ENCODE measurements around the gene EME2. TPM values are rescaled to one million over a fixed set of nuclear protein-coding genes. Genes with fewer than 3 reads are reported as not detected.

Gene EME2
- total RNA-seq, 1 experiment from 2014 or later = 36.3 TPM

GRCh38 chr16:1781254-1781653, 8.6 kb downstream of the EME2 start (continued):
- no peak for TF ChIP-seq CTCF (IDR thresholded peaks at IDR 0.05 in 2 of 3, conservative IDR thresholded peaks at IDR 0.05 in 1 of 3; ENCODE audit: borderline replicate concordance in 1 of 3, insufficient read depth in 1 of 3, low read depth in 2 of 3, low read length in 2 of 3)

GRCh38 chr16:1781758-1782407, 9.3 kb downstream of the EME2 start:
- peaks cover 0 to 5% of the 10 kb centered on the region in 2 experiments; a peak in 2 of 4 replicates for H3K36me3 ChIP-seq (ENCODE audit: control insufficient read depth in 1 of 2, insufficient read depth in 2 of 2, low read length in 2 of 2)
- H3K9me2 ChIP-seq (ENCODE audit: insufficient read depth) = no peaks in the 10 kb centered on the region
- H3K27ac ChIP-seq (ENCODE audit: low read depth, low read length) = peak overlapping the region; percentile 78
- peaks cover 45% of the 10 kb centered on the region for H3K79me2 ChIP-seq (ENCODE audit: insufficient read depth, low read length)
- CTCF ChIA-PET = interaction anchor here (1.0 to 1.2 kb wide), 5 partner anchors 8 to 150 kb away, joined by 3 to 13 read pairs (median 5); partner anchors contain the start of genes EME2, MAPK8IP3 and MRPS34
- RAD21 ChIA-PET (ENCODE audit: low non-redundant PET in 1 of 2, low total read pairs in 2 of 2, uncharacterized antibody in 2 of 2, unreplicated experiment in 2 of 2) = no interaction called here
- H4K20me1 ChIP-seq (ENCODE audit: insufficient read depth) = no peaks in the 10 kb centered on the region
- POLR2A ChIA-PET = interaction anchor here (1.1 to 1.4 kb wide), 5 partner anchors 10 to 374 kb away, joined by 4 to 23 read pairs (median 6); partner anchors contain the start of genes EME2, FAHD1, HAGH and MRPS34
- peak overlapping the region; percentile 79 to 88 for H3K4me3 ChIP-seq (replicated peaks in 1 of 2; ENCODE audit: low read depth in 1 of 2, low read length in 2 of 2)
- TF ChIP-seq ZFX (IDR thresholded peaks at IDR 0.05) = peak; percentile 51; the same call in 1 of the 2 replicates
- TF ChIP-seq POLR2AphosphoS5 (IDR thresholded peaks at IDR 0.05; ENCODE audit: low read depth, low read length) = peak; percentile 28; the same call in 1 of the 2 replicates
- no peak for TF ChIP-seq ATF3 (IDR thresholded peaks at IDR 0.05)
- peaks cover 0 to 22% of the 10 kb centered on the region in 2 experiments; a peak in 3 of 4 replicates for H3K4me1 ChIP-seq (ENCODE audit: control insufficient read depth in 1 of 2, insufficient read depth in 2 of 2, low read length in 2 of 2)
- intact Hi-C loops (cut with micrococcal nuclease) = loop anchor here (1.0 to 2.0 kb wide), 2 partner anchors 9 to 45 kb away; partner anchors contain the start of genes FAHD1, HAGH and MRPS34
- H3K27me3 ChIP-seq (ENCODE audit: insufficient read depth, low read length) = no peaks in the 10 kb centered on the region
- peak; percentile 11 for ATAC-seq
- H2AFZ ChIP-seq (ENCODE audit: low read depth, low read length, poor library complexity, severe bottlenecking) = no peak overlapping the region
- H3K9ac ChIP-seq (ENCODE audit: low read length) = peak overlapping the region; percentile 88
- peak overlapping the region; percentile 97 for H3K4me2 ChIP-seq (ENCODE audit: low read length)
- no peaks in the 10 kb centered on the region for H3K9me3 ChIP-seq (ENCODE audit: control insufficient read depth in 1 of 2, insufficient read depth in 1 of 2, low read depth in 1 of 2, low read length in 2 of 2)
- BruUV-seq (replicated peaks) = no TSS peak
- DNase-seq (ENCODE audit: low read depth, low spot score) = no peak
